ENCODE measurements around the gene JAZF1.

DNA sequence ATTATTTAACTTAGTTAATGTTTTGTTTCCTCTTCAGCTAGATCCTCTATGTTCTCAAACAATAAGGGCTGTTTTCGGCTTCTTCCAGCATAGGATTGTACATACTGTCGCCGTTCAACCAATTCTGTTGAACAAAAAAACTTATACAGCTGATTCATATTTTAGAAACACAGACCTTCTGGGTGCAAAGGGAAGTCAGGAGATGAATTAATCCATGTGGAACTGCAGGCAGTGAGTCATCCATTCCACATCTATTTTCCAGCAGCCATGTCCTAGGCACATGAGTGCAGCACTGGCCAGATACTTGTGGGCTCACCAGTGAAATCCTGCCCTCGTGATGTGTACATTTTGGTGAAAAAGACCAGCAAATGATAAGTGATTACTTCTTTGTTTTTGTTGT is 163.2 kb downstream of the JAZF1 start:
- TF ChIP-seq, protein P1, sequence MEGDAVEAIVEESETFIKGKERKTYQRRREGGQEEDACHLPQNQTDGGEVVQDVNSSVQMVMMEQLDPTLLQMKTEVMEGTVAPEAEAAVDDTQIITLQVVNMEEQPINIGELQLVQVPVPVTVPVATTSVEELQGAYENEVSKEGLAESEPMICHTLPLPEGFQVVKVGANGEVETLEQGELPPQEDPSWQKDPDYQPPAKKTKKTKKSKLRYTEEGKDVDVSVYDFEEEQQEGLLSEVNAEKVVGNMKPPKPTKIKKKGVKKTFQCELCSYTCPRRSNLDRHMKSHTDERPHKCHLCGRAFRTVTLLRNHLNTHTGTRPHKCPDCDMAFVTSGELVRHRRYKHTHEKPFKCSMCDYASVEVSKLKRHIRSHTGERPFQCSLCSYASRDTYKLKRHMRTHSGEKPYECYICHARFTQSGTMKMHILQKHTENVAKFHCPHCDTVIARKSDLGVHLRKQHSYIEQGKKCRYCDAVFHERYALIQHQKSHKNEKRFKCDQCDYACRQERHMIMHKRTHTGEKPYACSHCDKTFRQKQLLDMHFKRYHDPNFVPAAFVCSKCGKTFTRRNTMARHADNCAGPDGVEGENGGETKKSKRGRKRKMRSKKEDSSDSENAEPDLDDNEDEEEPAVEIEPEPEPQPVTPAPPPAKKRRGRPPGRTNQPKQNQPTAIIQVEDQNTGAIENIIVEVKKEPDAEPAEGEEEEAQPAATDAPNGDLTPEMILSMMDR (IDR thresholded peaks at IDR 0.05; ENCODE audit: insufficient read depth, low read length, poor library complexity, severe bottlenecking) = no peak
- TF ChIP-seq EZH2phosphoT487 (conservative IDR thresholded peaks at IDR 0.05; ENCODE audit: low read length) = no peak

Measured in SU-DHL-6 (cell line).